HCT116 (cell line): ENCODE results near the gene EWSR1.

Experiments
- POLR2AphosphoS5 ChIP-seq: IDR thresholded peaks from 2 replicates; pipeline ENCODE4 v1.6.1; 2011; ENCODE audit warnings: mild to moderate bottlenecking, low read depth, low read length, moderate library complexity
- RAD21 ChIP-seq: IDR thresholded peaks from 2 replicates; pipeline ENCODE4 v1.6.1; 2012; ENCODE audit warnings: low read depth, mild to moderate bottlenecking
- YY1 ChIP-seq: IDR thresholded peaks from 2 replicates; pipeline ENCODE4 v1.6.1; 2011; ENCODE audit warnings: low read length, low read depth, moderate library complexity, mild to moderate bottlenecking; ENCODE audit not compliant: insufficient replicate concordance; ENCODE audit errors: extremely low read depth
- TF ChIP-seq, protein P1 (sequence below): IDR thresholded peaks from 2 replicates; pipeline ENCODE4 v1.6.1; 2012

- no peak for TF ChIP-seq RAD21
- TF ChIP-seq, protein P1, sequence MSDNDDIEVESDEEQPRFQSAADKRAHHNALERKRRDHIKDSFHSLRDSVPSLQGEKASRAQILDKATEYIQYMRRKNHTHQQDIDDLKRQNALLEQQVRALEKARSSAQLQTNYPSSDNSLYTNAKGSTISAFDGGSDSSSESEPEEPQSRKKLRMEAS = no peak
- TF ChIP-seq YY1 = no peak
- TF ChIP-seq POLR2AphosphoS5 = no peak
Measured at GRCh38 chr22:29317827-29318454, 49.9 kb downstream of the EWSR1 start.
